Hepatocyte (in vitro differentiated cells): ENCODE data around the gene LIPH. TPM values are rescaled to one million over a fixed set of nuclear protein-coding genes. Genes with fewer than 3 reads are reported as not detected.

Experiments used
- DNase-seq: peaks from one replicate; pipeline ENCODE4 v3.0.0-alpha.2; 2016; ENCODE audit warnings: low spot score
- H2AFZ ChIP-seq: fragments of 200-600 bp; sonication (generic); 2 replicates; pipeline ENCODE4 v1.6.0; 2016; ENCODE audit warnings: antibody characterized with exemption, mild to moderate bottlenecking
- H3K27ac ChIP-seq: fragments of 200-600 bp; sonication (generic); 2 replicates; pipeline ENCODE4 v1.5.1; 2016; ENCODE audit warnings: mild to moderate bottlenecking
- H3K27me3 ChIP-seq: fragments of 200-600 bp; sonication (generic); 2 replicates; pipeline ENCODE4 v1.6.1; 2016
- H3K36me3 ChIP-seq: fragments of 200-600 bp; sonication (generic); replicated peaks from 2 replicates; pipeline ENCODE4 v1.5.1; 2016; ENCODE audit warnings: low read depth; ENCODE audit not compliant: insufficient read depth
- H3K4me1 ChIP-seq: fragments of 200-600 bp; sonication (generic); 2 replicates; pipeline ENCODE4 v1.5.1; 2016; ENCODE audit warnings: mild to moderate bottlenecking, moderate library complexity; ENCODE audit not compliant: insufficient read depth
- H3K4me2 ChIP-seq: fragments of 200-600 bp; sonication (generic); 2 replicates; pipeline ENCODE4 v1.6.0; 2016
- H3K4me3 ChIP-seq: fragments of 200-600 bp; sonication (generic); 2 replicates; pipeline ENCODE4 v1.5.1; 2016; ENCODE audit warnings: mild to moderate bottlenecking
- H3K79me2 ChIP-seq: fragments of 200-600 bp; sonication (generic); 2 replicates; pipeline ENCODE4 v1.6.0; 2017; ENCODE audit warnings: mild to moderate bottlenecking
- H3K9me2 ChIP-seq: fragments of 200-600 bp; sonication (generic); replicated peaks from 2 replicates; pipeline ENCODE4 v1.6.0; 2017; ENCODE audit warnings: mild to moderate bottlenecking; ENCODE audit not compliant: insufficient read depth
- H3K9me3 ChIP-seq: fragments of 200-600 bp; sonication (generic); 2 replicates; pipeline ENCODE4 v1.5.1; 2016; ENCODE audit warnings: low read depth, mild to moderate bottlenecking
- H4K20me1 ChIP-seq: fragments of 200-600 bp; sonication (generic); 2 replicates; pipeline ENCODE4 v1.6.0; 2016; ENCODE audit warnings: mild to moderate bottlenecking; ENCODE audit not compliant: insufficient read depth, poor library complexity, severe bottlenecking
- CTCF ChIP-seq: fragments of 200-600 bp; sonication (generic); IDR thresholded peaks from 2 replicates; pipeline ENCODE4 v1.5.1; 2016; ENCODE audit warnings: antibody characterized with exemption, mild to moderate bottlenecking; ENCODE audit not compliant: poor library complexity
- EZH2 ChIP-seq: fragments of 200-600 bp; sonication (generic); IDR thresholded peaks from 2 replicates; pipeline ENCODE4 v1.6.1; 2016; ENCODE audit warnings: antibody characterized with exemption, mild to moderate bottlenecking, borderline replicate concordance
- EZH2phosphoT487 ChIP-seq: fragments of 200-600 bp; sonication (generic); IDR thresholded peaks from one replicate; pipeline ENCODE4 v1.6.1; 2018; ENCODE audit warnings: antibody characterized with exemption, mild to moderate bottlenecking, low read depth, moderate library complexity; ENCODE audit not compliant: unreplicated experiment, severe bottlenecking
- WGBS: methylation state at CpG from one replicate; pipeline ENCODE4 v1.1.6; 2016; ENCODE audit warnings: low lambda C conversion rate; ENCODE audit errors: missing lambda C conversion rate; 5-methylcytosine and 5-hydroxymethylcytosine counted together
- polyA plus RNA-seq: library from polyadenylated mRNA; unstranded; fragments of >200 nt; fragmentation: Nextera tagmentation; extraction: Ambion mirVana; gene quantifications from 2 replicates; pipeline ENCODE4 v1.2.1, GENCODE V29; 2016
- total RNA-seq: library from RNA; depleted of rRNA; stranded (reverse); fragments of >200 nt; gene quantifications from 2 replicates; pipeline ENCODE4 v1.2.3, GENCODE V29; 2014

The LIPH gene
- total and polyA plus RNA-seq, 2 experiments from 2014 or later = 4.9 to 10.7 TPM

- no peaks in the 10 kb centered on the region for H3K27me3 ChIP-seq
- DNase-seq = no peak
- no peaks in the 10 kb centered on the region for H3K36me3 ChIP-seq
- 94% methylated on average over 3 of the region's 3 CpGs for WGBS
- no peaks in the 10 kb centered on the region for H3K9me3 ChIP-seq
- peaks cover 6% of the 10 kb centered on the region for H3K4me1 ChIP-seq
- H3K27ac ChIP-seq = peak overlapping the region; percentile 68
- H3K79me2 ChIP-seq = peaks cover 3% of the 10 kb centered on the region
- peak overlapping the region; percentile 45 for H3K4me2 ChIP-seq
- H3K4me3 ChIP-seq = no peak overlapping the region
- no peak overlapping the region for H2AFZ ChIP-seq
- H4K20me1 ChIP-seq = no peaks in the 10 kb centered on the region
- TF ChIP-seq EZH2 (no peak), EZH2phosphoT487 (no peak), CTCF (no peak)
- H3K9me2 ChIP-seq = no peaks in the 10 kb centered on the region
These were observed 2.7 kb downstream of the LIPH start for GRCh38 chr3:185549651-185550111.

GRCh38 chr3:185549122-185549521, 3.3 kb downstream of the LIPH start:
- Histone ChIP-seq H3K4me1 (peaks cover 11% of the 10 kb centered on the region), H3K79me2 (peaks cover 3% of the 10 kb centered on the region), H2AFZ (no peak overlapping the region), H3K4me3 (no peak overlapping the region), H4K20me1 (no peaks in the 10 kb centered on the region), H3K27ac (peak overlapping the region; percentile 68), H3K27me3 (no peaks in the 10 kb centered on the region), H3K9me3 (no peaks in the 10 kb centered on the region), H3K9me2 (no peaks in the 10 kb centered on the region), H3K36me3 (no peaks in the 10 kb centered on the region), H3K4me2 (no peak overlapping the region)
- no peak for TF ChIP-seq CTCF
- no peak for TF ChIP-seq EZH2phosphoT487
- TF ChIP-seq EZH2 = no peak
- WGBS = 88% methylated on average over 3 of the region's 3 CpGs
- DNase-seq = peak; percentile 56

- peaks cover 8% of the 10 kb centered on the region for H3K4me1 ChIP-seq
- no peaks in the 10 kb centered on the region for H3K79me2 ChIP-seq
- no peaks in the 10 kb centered on the region for H4K20me1 ChIP-seq
- H3K36me3 ChIP-seq = no peaks in the 10 kb centered on the region
- no peak for TF ChIP-seq EZH2
- TF ChIP-seq EZH2phosphoT487 = no peak
- no peak for TF ChIP-seq CTCF
- DNase-seq = no peak
- H3K9me2 ChIP-seq = no peaks in the 10 kb centered on the region
- no peak overlapping the region for H3K4me3 ChIP-seq
- H3K9me3 ChIP-seq = no peaks in the 10 kb centered on the region
- no peak overlapping the region for H3K27ac ChIP-seq
- 86% methylated on average over 7 of the region's 7 CpGs for WGBS
- no peak overlapping the region for H2AFZ ChIP-seq
- H3K4me2 ChIP-seq = no peak overlapping the region
- H3K27me3 ChIP-seq = no peaks in the 10 kb centered on the region
These were observed 11.7 kb downstream of the LIPH start for GRCh38 chr3:185540695-185541094.

GRCh38 chr3:185539934-185540333, 12.5 kb downstream of the LIPH start:
- no peaks in the 10 kb centered on the region for H4K20me1 ChIP-seq
- no peak overlapping the region for H2AFZ ChIP-seq
- H3K79me2 ChIP-seq = no peaks in the 10 kb centered on the region
- no peak for DNase-seq
- no peaks in the 10 kb centered on the region for H3K9me2 ChIP-seq
- H3K9me3 ChIP-seq = no peaks in the 10 kb centered on the region
- peaks cover 8% of the 10 kb centered on the region for H3K4me1 ChIP-seq
- H3K36me3 ChIP-seq = no peaks in the 10 kb centered on the region
- no peak overlapping the region for H3K27ac ChIP-seq
- WGBS = 84% methylated on average over 2 of the region's 2 CpGs
- TF ChIP-seq EZH2 (no peak), EZH2phosphoT487 (no peak), CTCF (no peak)
- no peaks in the 10 kb centered on the region for H3K27me3 ChIP-seq
- H3K4me2 ChIP-seq = no peak overlapping the region
- no peak overlapping the region for H3K4me3 ChIP-seq
